B cell (primary cell): ENCODE data around the gene TMEM63A. TPM values are rescaled to one million over a fixed set of nuclear protein-coding genes. Genes with fewer than 3 reads are reported as not detected.

Experiments used
- ATAC-seq: fragments of 200-7000 bp; cut with Tn5 transposase; one replicate; pipeline ENCODE4 v1.10.0; 2021; ENCODE audit warnings: low read depth, mild to moderate bottlenecking, moderate number of reproducible peaks, moderate library complexity
- CTCF ChIA-PET: fragments of 350-600 bp; sonication (Branson Sonifier 250); formaldehyde crosslinking; loops from one replicate; lab custom pipeline; 2021; ENCODE audit warnings: antibody characterized with exemption, inconsistent platforms; lab: Charles Lee
- POLR2A ChIA-PET: fragments of 350-600 bp; sonication (Branson Sonifier 250); formaldehyde crosslinking; loops from one replicate; lab custom pipeline; 2021; ENCODE audit warnings: antibody characterized with exemption; lab: Charles Lee
- DNase-seq: peaks from one replicate; pipeline ENCODE4 v3.0.0; 2013
- H2AFZ ChIP-seq: 2 replicates; pipeline ENCODE4 v1.6.1; 2012; ENCODE audit warnings: mild to moderate bottlenecking, low read depth, low read length; ENCODE audit not compliant: insufficient read depth, poor library complexity, severe bottlenecking
- H3K27ac ChIP-seq, 2 donors: 1 replicate in 1 of 2; 2 replicates in 1 of 2; pipeline ENCODE4 v1.5.1; 2012 to 2013; ENCODE audit warnings: low read length in 2 of 2, mild to moderate bottlenecking in 2 of 2, moderate library complexity in 1 of 2
- H3K27me3 ChIP-seq, 4 experiments: fragments of 200-600 bp in 1 of 4; sonication (generic) in 1 of 4; replicated peaks in 1 of 4; 1 replicate in 2 of 4; 2 replicates in 2 of 4; pipeline versions ENCODE4 v1.6.1 to v1.7.0; 2013 to 2016; ENCODE audit warnings: low read length in 3 of 4, mild to moderate bottlenecking in 2 of 4, mixed read lengths in 1 of 4, moderate library complexity in 1 of 4; ENCODE audit not compliant: insufficient read depth in 4 of 4, control insufficient read depth in 3 of 4; ENCODE audit errors: control extremely low read depth in 1 of 4
- H3K36me3 ChIP-seq, 2 experiments: replicated peaks in 1 of 2; 1 replicate in 1 of 2; 2 replicates in 1 of 2; pipeline versions ENCODE4 v1.6.1 to v1.7.1; 2013; ENCODE audit warnings: low read length in 1 of 2; ENCODE audit not compliant: insufficient read depth in 2 of 2, control insufficient read depth in 1 of 2; ENCODE audit errors: control extremely low read depth in 1 of 2, extremely low read depth in 1 of 2
- H3K4me1 ChIP-seq, 2 donors: fragments of 200-600 bp in 1 of 2; sonication (generic) in 1 of 2; 1 replicate in 1 of 2; 2 replicates in 1 of 2; pipeline versions ENCODE4 v1.5.1 to v1.6.1; 2013 to 2017; ENCODE audit warnings: low read length in 2 of 2; ENCODE audit not compliant: control insufficient read depth in 2 of 2, insufficient read depth in 2 of 2
- H3K4me2 ChIP-seq: replicated peaks from 2 replicates; pipeline ENCODE3; 2012; ENCODE audit warnings: mild to moderate bottlenecking, low read depth, low read length; ENCODE audit not compliant: poor library complexity, severe bottlenecking
- H3K4me3 ChIP-seq, 5 experiments: fragments of 200-600 bp in 1 of 5; sonication (generic) in 1 of 5; 1 replicate in 3 of 5; 2 replicates in 2 of 5; pipeline versions ENCODE4 v1.5.1 to v1.7.0; 2011 to 2016; ENCODE audit warnings: low read length in 4 of 5, mild to moderate bottlenecking in 4 of 5, low read depth in 2 of 5, control low read depth in 1 of 5, moderate library complexity in 1 of 5; ENCODE audit not compliant: insufficient read depth in 1 of 5; ENCODE audit errors: control extremely low read depth in 1 of 5, extremely low read depth in 1 of 5
- H3K79me2 ChIP-seq: fragments of 200-600 bp; sonication (generic); one replicate; pipeline ENCODE4 v1.6.0; 2016; ENCODE audit warnings: low read length; ENCODE audit not compliant: control insufficient read depth, insufficient read depth
- H3K9ac ChIP-seq: fragments of 200-600 bp; sonication (generic); 2 replicates; pipeline ENCODE4 v1.6.1; 2017; ENCODE audit warnings: mild to moderate bottlenecking, low read length, moderate library complexity
- H3K9me3 ChIP-seq, 3 donors: one replicate each; pipeline versions ENCODE4 v1.6.1 to v1.7.1; 2013; ENCODE audit warnings: low read length in 2 of 3; ENCODE audit not compliant: control insufficient read depth in 2 of 3, insufficient read depth in 1 of 3; ENCODE audit errors: control extremely low read depth in 1 of 3
- H4K20me1 ChIP-seq: 2 replicates; pipeline ENCODE4 v1.6.0; 2012; ENCODE audit warnings: mild to moderate bottlenecking, low read length; ENCODE audit not compliant: insufficient read depth, control insufficient read depth, poor library complexity, severe bottlenecking
- H3K27ac Mint-ChIP-seq: one replicate; pipeline ENCODE4 v1.8.0; 2021; ENCODE audit warnings: mixed read lengths
- H3K27me3 Mint-ChIP-seq: one replicate; pipeline ENCODE4 v1.8.0; 2021; ENCODE audit warnings: mixed read lengths
- H3K4me1 Mint-ChIP-seq: one replicate; pipeline ENCODE4 v1.8.0; 2021; ENCODE audit warnings: mixed read lengths
- H3K4me3 Mint-ChIP-seq: one replicate; pipeline ENCODE4 v1.8.0; 2021; ENCODE audit warnings: mixed read lengths
- H3K9me3 Mint-ChIP-seq: one replicate; pipeline ENCODE4 v1.8.0; 2022; ENCODE audit warnings: mixed read lengths; ENCODE audit not compliant: insufficient read depth
- CTCF ChIP-seq: fragments of 200-600 bp; IDR thresholded peaks from one replicate; pipeline ENCODE4 v1.8.0; 2022; ENCODE audit warnings: antibody characterized with exemption, mild to moderate bottlenecking
- EZH2 ChIP-seq: IDR thresholded peaks from 2 replicates; pipeline ENCODE4 v1.6.1; 2012; ENCODE audit warnings: borderline replicate concordance, low read depth, mild to moderate bottlenecking, moderate library complexity, low read length; ENCODE audit not compliant: insufficient read depth, poor library complexity, severe bottlenecking
- WGBS: methylation state at CpG from one replicate; pipeline ENCODE4 v1.1.5; 2013; ENCODE audit warnings: missing lambda C conversion rate; ENCODE audit not compliant: insufficient coverage; 5-methylcytosine and 5-hydroxymethylcytosine counted together
- intact Hi-C: fragments of 100-400 bp; cut with micrococcal nuclease; formaldehyde crosslinking; loops from one replicate; pipeline ENCODE4 v1.10.0; 2022
- polyA plus RNA-seq: library from polyadenylated mRNA; depleted of rRNA; stranded (reverse); fragments of >200 nt; gene quantifications from 2 replicates; pipeline ENCODE4 v1.2.3, GENCODE V29; 2012
- total RNA-seq, 2 donors: library from RNA; stranded (reverse); fragments of 120-200 nt in 1 of 2; gene quantifications; 1 replicate in 1 of 2; 2 replicates in 1 of 2; pipeline versions ENCODE4 v1.2.3 to v1.2.4, GENCODE V29; 2013 to 2022

TMEM63A gene
- total and polyA plus RNA-seq, 2 donors (not counting 1 experiment from before 2014, with no cell fraction given): 209 to 238 TPM

GRCh38 chr1:225830841-225831240 is 51.3 kb downstream of the TMEM63A start:
- Histone ChIP-seq H3K4me3 (no peak overlapping the region), H3K27me3 (no peaks in the 10 kb centered on the region), H3K9ac (no peak overlapping the region), H3K79me2 (no peaks in the 10 kb centered on the region), H3K9me3 (no peaks in the 10 kb centered on the region), H2AFZ (no peak overlapping the region), H3K27ac (no peak overlapping the region), H4K20me1 (no peaks in the 10 kb centered on the region), H3K36me3 (no peaks in the 10 kb centered on the region), H3K4me2 (no peak overlapping the region), H3K4me1 (no peaks in the 10 kb centered on the region)
- ChIA-PET POLR2A (no interaction called here), CTCF (no interaction called here)
- H3K27me3 Mint-ChIP-seq: no peaks in the 10 kb centered on the region
- TF ChIP-seq CTCF: no peak
- no peak for TF ChIP-seq EZH2
- no peak for ATAC-seq
- H3K9me3 Mint-ChIP-seq: no peaks in the 10 kb centered on the region
- H3K4me3 Mint-ChIP-seq: no peak overlapping the region
- 100% methylated on average over 2 of the region's 6 CpGs for WGBS
- DNase-seq: no peak
- H3K27ac Mint-ChIP-seq: no peak overlapping the region
- no peaks in the 10 kb centered on the region for H3K4me1 Mint-ChIP-seq
- intact Hi-C loops: no loop called here

- Histone ChIP-seq H3K27ac (no peak overlapping the region), H3K4me1 (no peaks in the 10 kb centered on the region), H3K4me3 (no peak overlapping the region), H3K9me3 (no peaks in the 10 kb centered on the region), H2AFZ (no peak overlapping the region), H3K79me2 (no peaks in the 10 kb centered on the region), H4K20me1 (no peaks in the 10 kb centered on the region), H3K36me3 (no peaks in the 10 kb centered on the region), H3K9ac (no peak overlapping the region), H3K27me3 (peaks cover 0 to 2% (median 0%) of the 10 kb centered on the region in 4 experiments), H3K4me2 (no peak overlapping the region)
- no peak for ATAC-seq
- Mint-ChIP-seq H3K4me1 (no peaks in the 10 kb centered on the region), H3K27me3 (no peaks in the 10 kb centered on the region), H3K27ac (no peak overlapping the region), H3K4me3 (no peak overlapping the region), H3K9me3 (no peaks in the 10 kb centered on the region)
- ChIA-PET CTCF (no interaction called here), POLR2A (no interaction called here)
- 99% methylated on average over 12 of the region's 14 CpGs for WGBS
- no peak for DNase-seq
- intact Hi-C loops: no loop called here
- TF ChIP-seq CTCF: no peak
- no peak for TF ChIP-seq EZH2
Observed at GRCh38 chr1:225828706-225829345, 53.4 kb downstream of the TMEM63A start.
